ENCODE results near the gene LSMEM2. TPM values are rescaled to one million over a fixed set of nuclear protein-coding genes. Genes with fewer than 3 reads are reported as not detected.

LSMEM2 gene
- total RNA-seq, 1 experiment from 2014 or later: not detected

DNA sequence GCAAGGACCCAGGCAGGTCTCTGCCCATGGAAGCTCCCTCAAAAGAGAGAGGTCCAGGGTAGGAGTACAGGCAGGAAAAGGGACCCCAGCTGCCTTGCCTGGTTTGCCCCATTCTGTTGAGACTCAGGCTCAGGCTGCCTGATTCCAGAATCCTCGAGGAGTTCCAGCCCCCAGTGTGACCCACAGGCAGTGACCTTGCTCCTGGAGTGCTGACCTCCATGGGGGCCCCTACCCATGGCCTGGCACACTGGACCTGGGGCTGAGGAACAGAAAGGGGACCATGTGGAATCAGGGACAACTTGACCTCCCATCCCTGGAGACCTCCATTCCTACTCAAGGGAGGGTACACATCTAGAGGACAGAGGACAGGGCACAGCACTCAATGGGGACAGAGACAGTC is 13.3 kb upstream of the LSMEM2 start:
- no TSS peak for BruUV-seq (replicated peaks)
- Histone ChIP-seq H3K9me3 (ENCODE audit: low read depth, low read length, poor library complexity, severe bottlenecking) (no peaks in the 10 kb centered on the region), H3K4me1 (ENCODE audit: insufficient read depth, low read length, poor library complexity, severe bottlenecking) (peaks cover 20% of the 10 kb centered on the region), H3K4me3 (ENCODE audit: low read depth, low read length, poor library complexity, severe bottlenecking) (no peak overlapping the region), H3K36me3 (ENCODE audit: insufficient read depth, low read length, poor library complexity, severe bottlenecking) (no peaks in the 10 kb centered on the region), H3K27ac (ENCODE audit: low read depth, low read length, poor library complexity, severe bottlenecking) (no peak overlapping the region), H3K27me3 (replicated peaks; ENCODE audit: insufficient read depth, low read depth, low read length, poor library complexity) (no peaks in the 10 kb centered on the region)
- TF ChIP-seq, protein P1, sequence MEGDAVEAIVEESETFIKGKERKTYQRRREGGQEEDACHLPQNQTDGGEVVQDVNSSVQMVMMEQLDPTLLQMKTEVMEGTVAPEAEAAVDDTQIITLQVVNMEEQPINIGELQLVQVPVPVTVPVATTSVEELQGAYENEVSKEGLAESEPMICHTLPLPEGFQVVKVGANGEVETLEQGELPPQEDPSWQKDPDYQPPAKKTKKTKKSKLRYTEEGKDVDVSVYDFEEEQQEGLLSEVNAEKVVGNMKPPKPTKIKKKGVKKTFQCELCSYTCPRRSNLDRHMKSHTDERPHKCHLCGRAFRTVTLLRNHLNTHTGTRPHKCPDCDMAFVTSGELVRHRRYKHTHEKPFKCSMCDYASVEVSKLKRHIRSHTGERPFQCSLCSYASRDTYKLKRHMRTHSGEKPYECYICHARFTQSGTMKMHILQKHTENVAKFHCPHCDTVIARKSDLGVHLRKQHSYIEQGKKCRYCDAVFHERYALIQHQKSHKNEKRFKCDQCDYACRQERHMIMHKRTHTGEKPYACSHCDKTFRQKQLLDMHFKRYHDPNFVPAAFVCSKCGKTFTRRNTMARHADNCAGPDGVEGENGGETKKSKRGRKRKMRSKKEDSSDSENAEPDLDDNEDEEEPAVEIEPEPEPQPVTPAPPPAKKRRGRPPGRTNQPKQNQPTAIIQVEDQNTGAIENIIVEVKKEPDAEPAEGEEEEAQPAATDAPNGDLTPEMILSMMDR (conservative IDR thresholded peaks at IDR 0.05; ENCODE audit: low read depth, low read length): no peak
- CTCF ChIA-PET: interaction anchor here (0.6 kb wide), 1 partner anchor 31 kb away, joined by 7 read pairs; no protein-coding TSS in a partner anchor
- intact Hi-C loops (cut with micrococcal nuclease; ENCODE audit: unreplicated experiment): loop anchor here (10.0 kb wide), 1 partner anchor 141 kb away; no protein-coding TSS in a partner anchor
- no peak for DNase-seq (ENCODE audit: low spot score)
- POLR2A ChIA-PET (ENCODE audit: low non-redundant PET): no interaction called here

GRCh38 chr3:50266017-50266416 is 12.9 kb upstream of the LSMEM2 start:
- Histone ChIP-seq H3K27me3 (replicated peaks; ENCODE audit: insufficient read depth, low read depth, low read length, poor library complexity) (no peaks in the 10 kb centered on the region), H3K4me3 (ENCODE audit: low read depth, low read length, poor library complexity, severe bottlenecking) (no peak overlapping the region), H3K4me1 (ENCODE audit: insufficient read depth, low read length, poor library complexity, severe bottlenecking) (peaks cover 20% of the 10 kb centered on the region), H3K9me3 (ENCODE audit: low read depth, low read length, poor library complexity, severe bottlenecking) (no peaks in the 10 kb centered on the region), H3K36me3 (ENCODE audit: insufficient read depth, low read length, poor library complexity, severe bottlenecking) (no peaks in the 10 kb centered on the region), H3K27ac (ENCODE audit: low read depth, low read length, poor library complexity, severe bottlenecking) (no peak overlapping the region)
- DNase-seq (ENCODE audit: low spot score): no peak
- no TSS peak for BruUV-seq (replicated peaks)
- CTCF ChIA-PET: no interaction called here
- POLR2A ChIA-PET (ENCODE audit: low non-redundant PET): no interaction called here
- no peak for TF ChIP-seq EZH2 (IDR thresholded peaks at IDR 0.05; ENCODE audit: borderline replicate concordance, low read depth, low read length, poor library complexity, severe bottlenecking)
- TF ChIP-seq, protein P1 (conservative IDR thresholded peaks at IDR 0.05; ENCODE audit: low read depth, low read length): no peak
- intact Hi-C loops (cut with micrococcal nuclease; ENCODE audit: unreplicated experiment): loop anchor here (10.0 kb wide), 1 partner anchor 141 kb away; no protein-coding TSS in a partner anchor

DNA sequence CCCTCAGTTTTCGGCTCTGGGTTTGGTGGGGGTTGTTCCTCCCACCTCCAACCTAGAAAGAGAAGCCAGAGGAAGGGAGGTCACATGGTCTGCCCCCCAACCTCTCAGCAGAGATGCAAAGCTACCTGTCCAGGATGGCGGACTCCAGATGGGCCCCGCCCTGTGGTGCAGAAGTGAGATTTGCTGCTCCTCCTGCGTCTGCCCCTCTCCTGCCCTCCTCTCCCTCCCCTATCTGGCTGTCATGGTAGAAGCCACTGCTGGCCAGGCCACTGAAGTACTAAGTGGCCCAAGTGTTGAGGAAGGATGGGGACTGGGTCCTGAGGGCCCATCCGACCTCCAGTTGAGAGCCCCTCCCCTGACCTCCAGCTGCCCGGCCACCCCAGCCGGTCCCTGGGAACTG is 12.1 kb upstream of the LSMEM2 start:
- BruUV-seq (replicated peaks): no TSS peak
- DNase-seq (ENCODE audit: low spot score): no peak
- Histone ChIP-seq H3K27ac (ENCODE audit: low read depth, low read length, poor library complexity, severe bottlenecking) (no peak overlapping the region), H3K4me1 (ENCODE audit: insufficient read depth, low read length, poor library complexity, severe bottlenecking) (peaks cover 20% of the 10 kb centered on the region), H3K4me3 (ENCODE audit: low read depth, low read length, poor library complexity, severe bottlenecking) (no peak overlapping the region), H3K9me3 (ENCODE audit: low read depth, low read length, poor library complexity, severe bottlenecking) (no peaks in the 10 kb centered on the region), H3K27me3 (replicated peaks; ENCODE audit: insufficient read depth, low read depth, low read length, poor library complexity) (no peaks in the 10 kb centered on the region), H3K36me3 (ENCODE audit: insufficient read depth, low read length, poor library complexity, severe bottlenecking) (no peaks in the 10 kb centered on the region)
- ChIA-PET POLR2A (ENCODE audit: low non-redundant PET) (interaction anchor here (0.6 kb wide), 1 partner anchor 303 kb away, joined by 4 read pairs; no protein-coding TSS in a partner anchor), CTCF (no interaction called here)
- TF ChIP-seq, protein P1 (conservative IDR thresholded peaks at IDR 0.05; ENCODE audit: low read depth, low read length): no peak
- TF ChIP-seq EZH2 (IDR thresholded peaks at IDR 0.05; ENCODE audit: borderline replicate concordance, low read depth, low read length, poor library complexity, severe bottlenecking): no peak
- intact Hi-C loops (cut with micrococcal nuclease; ENCODE audit: unreplicated experiment): loop anchor here (10.0 kb wide), 1 partner anchor 142 kb away; no protein-coding TSS in a partner anchor

Measured in A673 (cell line).